ENCODE measurements around the gene AFP.

DNA sequence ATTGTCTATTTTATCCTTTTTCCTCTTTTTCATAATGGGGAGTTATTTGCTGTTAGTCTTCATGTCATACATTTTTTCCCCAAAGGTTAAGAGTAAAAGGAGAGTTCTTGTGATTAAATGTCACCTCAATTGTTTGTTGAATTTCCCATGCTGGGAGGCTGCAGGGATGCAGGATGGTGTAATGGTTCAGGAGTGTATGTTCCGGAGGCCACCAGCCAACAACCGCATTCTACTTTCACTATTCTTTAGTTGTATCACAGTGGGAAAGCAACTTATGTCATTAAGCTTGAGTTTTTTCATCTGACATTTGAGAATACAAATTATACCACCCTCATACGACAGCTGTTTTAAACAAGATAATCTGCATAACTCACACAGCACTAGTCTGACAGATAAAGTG lies 15.4 kb downstream of the AFP start:
- TF ChIP-seq, protein P1, sequence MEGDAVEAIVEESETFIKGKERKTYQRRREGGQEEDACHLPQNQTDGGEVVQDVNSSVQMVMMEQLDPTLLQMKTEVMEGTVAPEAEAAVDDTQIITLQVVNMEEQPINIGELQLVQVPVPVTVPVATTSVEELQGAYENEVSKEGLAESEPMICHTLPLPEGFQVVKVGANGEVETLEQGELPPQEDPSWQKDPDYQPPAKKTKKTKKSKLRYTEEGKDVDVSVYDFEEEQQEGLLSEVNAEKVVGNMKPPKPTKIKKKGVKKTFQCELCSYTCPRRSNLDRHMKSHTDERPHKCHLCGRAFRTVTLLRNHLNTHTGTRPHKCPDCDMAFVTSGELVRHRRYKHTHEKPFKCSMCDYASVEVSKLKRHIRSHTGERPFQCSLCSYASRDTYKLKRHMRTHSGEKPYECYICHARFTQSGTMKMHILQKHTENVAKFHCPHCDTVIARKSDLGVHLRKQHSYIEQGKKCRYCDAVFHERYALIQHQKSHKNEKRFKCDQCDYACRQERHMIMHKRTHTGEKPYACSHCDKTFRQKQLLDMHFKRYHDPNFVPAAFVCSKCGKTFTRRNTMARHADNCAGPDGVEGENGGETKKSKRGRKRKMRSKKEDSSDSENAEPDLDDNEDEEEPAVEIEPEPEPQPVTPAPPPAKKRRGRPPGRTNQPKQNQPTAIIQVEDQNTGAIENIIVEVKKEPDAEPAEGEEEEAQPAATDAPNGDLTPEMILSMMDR (IDR thresholded peaks at IDR 0.05): no peak
- TF ChIP-seq EP300 (IDR thresholded peaks at IDR 0.05): no peak
- no peak for TF ChIP-seq POLR2A (IDR thresholded peaks at IDR 0.05)
